Gastroesophageal sphincter (tissue), 3 donors: ENCODE measurements around the gene RFX7.

Source experiments
- POLR2AphosphoS5 ChIP-seq: sonication (generic); formaldehyde crosslinking; IDR thresholded peaks from one replicate; pipeline ENCODE4 v1.6.1; 2017; ENCODE audit warnings: antibody characterized with exemption
- TF ChIP-seq, protein P1 (sequence below), 4 experiments: fragments of 200-600 bp in 2 of 4; fragments of 450-650 bp in 2 of 4; sonication (generic) in 1 of 4; IDR thresholded peaks; one replicate each; pipeline ENCODE4 v1.5.1; 2017 to 2019; ENCODE audit warnings: antibody characterized with exemption in 4 of 4, mild to moderate bottlenecking in 2 of 4, moderate library complexity in 2 of 4

DNA sequence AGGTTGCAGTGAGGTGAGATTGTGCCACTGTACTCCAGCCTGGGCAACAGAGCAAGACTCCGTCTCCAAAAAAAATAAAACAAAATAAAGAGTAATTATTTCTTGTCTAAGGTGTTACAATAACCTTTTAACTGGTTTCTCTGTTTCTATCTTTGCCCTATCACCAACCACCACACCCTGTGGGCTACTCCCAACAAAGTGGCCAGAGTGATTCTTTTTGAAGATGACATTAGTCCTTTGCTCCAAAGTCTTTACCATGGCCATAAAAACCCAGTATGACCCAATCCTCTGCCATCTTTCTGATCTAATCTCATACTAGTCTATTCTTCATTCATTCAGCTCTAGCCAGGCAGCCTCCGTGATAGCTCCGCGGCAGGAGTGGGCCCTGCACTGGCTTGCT, 62.8 kb downstream of the RFX7 start:
- TF ChIP-seq, protein P1, sequence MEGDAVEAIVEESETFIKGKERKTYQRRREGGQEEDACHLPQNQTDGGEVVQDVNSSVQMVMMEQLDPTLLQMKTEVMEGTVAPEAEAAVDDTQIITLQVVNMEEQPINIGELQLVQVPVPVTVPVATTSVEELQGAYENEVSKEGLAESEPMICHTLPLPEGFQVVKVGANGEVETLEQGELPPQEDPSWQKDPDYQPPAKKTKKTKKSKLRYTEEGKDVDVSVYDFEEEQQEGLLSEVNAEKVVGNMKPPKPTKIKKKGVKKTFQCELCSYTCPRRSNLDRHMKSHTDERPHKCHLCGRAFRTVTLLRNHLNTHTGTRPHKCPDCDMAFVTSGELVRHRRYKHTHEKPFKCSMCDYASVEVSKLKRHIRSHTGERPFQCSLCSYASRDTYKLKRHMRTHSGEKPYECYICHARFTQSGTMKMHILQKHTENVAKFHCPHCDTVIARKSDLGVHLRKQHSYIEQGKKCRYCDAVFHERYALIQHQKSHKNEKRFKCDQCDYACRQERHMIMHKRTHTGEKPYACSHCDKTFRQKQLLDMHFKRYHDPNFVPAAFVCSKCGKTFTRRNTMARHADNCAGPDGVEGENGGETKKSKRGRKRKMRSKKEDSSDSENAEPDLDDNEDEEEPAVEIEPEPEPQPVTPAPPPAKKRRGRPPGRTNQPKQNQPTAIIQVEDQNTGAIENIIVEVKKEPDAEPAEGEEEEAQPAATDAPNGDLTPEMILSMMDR (IDR thresholded peaks at IDR 0.05) = no peak
- no peak for TF ChIP-seq POLR2AphosphoS5
